GM12878 (cell line): ENCODE data around the gene ZNF543. TPM values are rescaled to one million over a fixed set of nuclear protein-coding genes. Genes with fewer than 3 reads are reported as not detected.

Experiments used
- ATAC-seq: fragments of 200-7000 bp; cut with Tn5 transposase; 3 replicates; pipeline ENCODE4 v1.9.1; 2020; ENCODE audit warnings: mild to moderate bottlenecking, moderate library complexity
- BruUV-seq: library from RNA; stranded (reverse); fragments of 400-500 nt; replicated peaks from 2 replicates; lab custom pipeline; 2021; lab: Mats Ljungman, UMichigan
- CTCF ChIA-PET: fragments of 300-600 bp; sonication (Branson Sonifier 250); formaldehyde crosslinking; extraction: SDS; loops from one replicate; lab custom pipeline; 2021; ENCODE audit warnings: inconsistent platforms; lab: Yijun Ruan, JAX
- POLR2A ChIA-PET: fragments of 350-600 bp; formaldehyde crosslinking; extraction: SDS; loops from one replicate; lab custom pipeline; 2021; ENCODE audit warnings: inconsistent platforms; lab: Charles Lee
- RAD21 ChIA-PET: fragments of 300-600 bp; sonication (Branson Sonifier 250); formaldehyde crosslinking; loops from one replicate; lab custom pipeline; 2023; ENCODE audit warnings: antibody characterized with exemption; ENCODE audit not compliant: unreplicated experiment; lab: Charles Lee
- SMC1A ChIA-PET: fragments of 300-600 bp; sonication (Branson Sonifier 250); formaldehyde crosslinking; loops from one replicate; lab custom pipeline; 2023; ENCODE audit not compliant: unreplicated experiment, uncharacterized antibody; lab: Charles Lee
- DNase-seq: peaks from one replicate; pipeline ENCODE4 v3.0.0-alpha.2; 2011; ENCODE audit warnings: low read depth, low spot score
- FAIRE-seq: peaks from 3 replicates; lab custom pipeline; 2011; peaks lifted over from hg19 to GRCh38; lab: Jason Lieb, UNC
- H2AFZ ChIP-seq: 2 replicates; pipeline ENCODE4 v1.6.0; 2011; ENCODE audit warnings: low read depth, low read length, control low read depth; ENCODE audit not compliant: control insufficient read depth
- H3K27ac ChIP-seq: 2 replicates; pipeline ENCODE4 v1.5.1; 2011; ENCODE audit warnings: control low read depth; ENCODE audit not compliant: control insufficient read depth, insufficient read depth
- H3K27me3 ChIP-seq, 2 experiments: replicated peaks in 1 of 2; 2 replicates each; pipeline versions ENCODE4 v1.6.0 to v1.6.1; 2011; ENCODE audit warnings: low read length in 1 of 2; ENCODE audit not compliant: control insufficient read depth in 2 of 2, insufficient read depth in 2 of 2
- H3K36me3 ChIP-seq, 2 experiments: 2 replicates each; pipeline ENCODE4 v1.5.1; 2011; ENCODE audit warnings: low read length in 1 of 2; ENCODE audit not compliant: control insufficient read depth in 2 of 2, insufficient read depth in 2 of 2
- H3K4me1 ChIP-seq: 2 replicates; pipeline ENCODE4 v1.6.1; 2011; ENCODE audit warnings: mild to moderate bottlenecking, low read length, moderate library complexity, mixed read lengths; ENCODE audit not compliant: control insufficient read depth, insufficient read depth
- H3K4me2 ChIP-seq: 2 replicates; pipeline ENCODE4 v1.6.0; 2011; ENCODE audit warnings: control low read depth; ENCODE audit not compliant: control insufficient read depth, insufficient read depth
- H3K4me3 ChIP-seq: fragments of 200-600 bp; sonication (generic); 2 replicates; pipeline ENCODE4 v1.5.1; 2016
- H3K79me2 ChIP-seq: 2 replicates; pipeline ENCODE4 v1.6.0; 2011; ENCODE audit warnings: low read length; ENCODE audit not compliant: control insufficient read depth, insufficient read depth
- H3K9ac ChIP-seq: 2 replicates; pipeline ENCODE4 v1.8.0; 2011; ENCODE audit warnings: low read length, control low read depth, mixed read lengths; ENCODE audit not compliant: control insufficient read depth, insufficient read depth
- H3K9me3 ChIP-seq: replicated peaks from 3 replicates; pipeline ENCODE4 v1.5.1; 2011; ENCODE audit warnings: mild to moderate bottlenecking, low read length; ENCODE audit not compliant: control insufficient read depth, insufficient read depth
- H4K20me1 ChIP-seq: 2 replicates; pipeline ENCODE4 v1.6.0; 2011; ENCODE audit not compliant: control insufficient read depth, insufficient read depth
- CREM ChIP-seq: IDR thresholded peaks from 2 replicates; pipeline ENCODE4 v1.6.1; 2014; ENCODE audit warnings: antibody characterized with exemption, low read depth
- E4F1 ChIP-seq: fragments of 450-650 bp; IDR thresholded peaks from 2 replicates; pipeline ENCODE4 v1.6.1; 2018; ENCODE audit warnings: borderline replicate concordance, mild to moderate bottlenecking; ENCODE audit not compliant: partially characterized antibody
- HCFC1 ChIP-seq: fragments of 150-350 bp; IDR thresholded peaks from 2 replicates; pipeline ENCODE4 v1.6.1; 2014; ENCODE audit warnings: low read length
- KAT2A ChIP-seq: conservative IDR thresholded peaks from 2 replicates; pipeline ENCODE4 v1.6.1; 2011; ENCODE audit warnings: low read depth, low read length; ENCODE audit not compliant: control insufficient read depth
- MEF2A ChIP-seq: IDR thresholded peaks from 2 replicates; pipeline ENCODE4 v1.6.1; 2011; ENCODE audit warnings: low read depth, mild to moderate bottlenecking, low read length, moderate library complexity; ENCODE audit not compliant: insufficient read depth
- MEF2B ChIP-seq: fragments of 450-650 bp; IDR thresholded peaks from 2 replicates; pipeline ENCODE4 v1.6.1; 2018; ENCODE audit warnings: mild to moderate bottlenecking, moderate library complexity; ENCODE audit not compliant: partially characterized antibody, poor library complexity, severe bottlenecking
- MYC ChIP-seq: IDR thresholded peaks from 2 replicates; pipeline ENCODE4 v1.6.1; 2011; ENCODE audit warnings: mild to moderate bottlenecking, low read length, moderate library complexity, inconsistent platforms; ENCODE audit not compliant: insufficient read depth, insufficient replicate concordance, insufficient read length, severe bottlenecking
- NBN ChIP-seq: fragments of 450-650 bp; IDR thresholded peaks from 2 replicates; pipeline ENCODE4 v1.6.1; 2016
- NR2C2 ChIP-seq: IDR thresholded peaks from 2 replicates; pipeline ENCODE4 v1.6.1; 2011; ENCODE audit warnings: borderline replicate concordance, low read depth; ENCODE audit not compliant: control insufficient read depth, insufficient read length
- PAX5 ChIP-seq: IDR thresholded peaks from 2 replicates; pipeline ENCODE4 v1.6.1; 2011; ENCODE audit warnings: low read depth, low read length, borderline replicate concordance
- POU2F2 ChIP-seq: IDR thresholded peaks from 3 replicates; pipeline ENCODE4 v1.6.1; 2011; ENCODE audit warnings: low read depth, mild to moderate bottlenecking, low read length, borderline replicate concordance
- RFX5 ChIP-seq: IDR thresholded peaks from 2 replicates; pipeline ENCODE4 v1.6.1; 2011; ENCODE audit warnings: low read depth, low read length, improper control_type of control experiment
- STAT1 ChIP-seq: fragments of 450-650 bp; conservative IDR thresholded peaks from 2 replicates; pipeline ENCODE4 v1.6.1; 2014; ENCODE audit warnings: antibody characterized with exemption, mild to moderate bottlenecking
- SUZ12 ChIP-seq: fragments of 200-600 bp; sonication (generic); IDR thresholded peaks from one replicate; pipeline ENCODE4 v1.6.1; 2018; ENCODE audit warnings: antibody characterized with exemption, mild to moderate bottlenecking; ENCODE audit not compliant: unreplicated experiment
- YY1 ChIP-seq: IDR thresholded peaks from 2 replicates; pipeline ENCODE4 v1.6.1; 2011; ENCODE audit warnings: low read depth, mild to moderate bottlenecking, low read length
- ZNF207 ChIP-seq: fragments of 450-650 bp; IDR thresholded peaks from 2 replicates; pipeline ENCODE4 v1.6.1; 2014; ENCODE audit warnings: antibody characterized with exemption, mild to moderate bottlenecking, borderline replicate concordance
- WGBS: methylation state at CpG from one replicate; pipeline ENCODE4 v1.1.6; 2016; ENCODE audit warnings: low lambda C conversion rate; ENCODE audit not compliant: insufficient replicate concordance, insufficient coverage; ENCODE audit errors: missing lambda C conversion rate; 5-methylcytosine and 5-hydroxymethylcytosine counted together
- in situ Hi-C: fragments of 300-500 bp; cut with MboI; formaldehyde crosslinking; loops from 9 replicates; pipeline ENCODE4 v1.14.3; 2018; ENCODE audit warnings: mixed read lengths
- intact Hi-C: fragments of 100-400 bp; cut with micrococcal nuclease; formaldehyde crosslinking; loops from one replicate; pipeline ENCODE4 v1.14.2; 2022; ENCODE audit not compliant: unreplicated experiment
- polyA plus RNA-seq, 11 experiments: library from polyadenylated mRNA; depleted of rRNA in 4 of 11; unstranded in 6 of 11; stranded (reverse) in 5 of 11; fragments of >200 nt; fragmentation: Nextera tagmentation in 4 of 11; fragmentation: Illumina TruSeq in 1 of 11; extraction: Ambion mirVana in 4 of 11; extraction: Trizol in 1 of 11; gene quantifications; 1 replicate in 1 of 11; 2 replicates in 10 of 11; pipeline versions ENCODE4 v1.2.1 to v1.2.3, GENCODE V29; 2011 to 2016; ENCODE audit warnings: inconsistent platforms in 2 of 11, missing spikeins in 2 of 11, low read depth in 1 of 11
- total RNA-seq, 4 experiments: library from RNA; depleted of rRNA in 3 of 4; stranded (reverse); fragments of >200 nt in 3 of 4; fragmentation: Illumina TruSeq in 1 of 4; extraction: Trizol in 1 of 4; gene quantifications; 2 replicates each; pipeline versions ENCODE4 v1.2.1 to v1.2.3, GENCODE V29; 2013 to 2021
- TF ChIP-seq, protein P1 (sequence below): IDR thresholded peaks from 2 replicates; pipeline ENCODE4 v1.6.1; 2012; ENCODE audit warnings: mild to moderate bottlenecking, low read depth, low read length

ZNF543 gene
- total and polyA plus RNA-seq, 10 of the 15 experiments (the other 5 are each of a cell fraction or from before 2014, with no cell fraction given) = 0.53 to 9.0 (median 3.5) TPM

DNA sequence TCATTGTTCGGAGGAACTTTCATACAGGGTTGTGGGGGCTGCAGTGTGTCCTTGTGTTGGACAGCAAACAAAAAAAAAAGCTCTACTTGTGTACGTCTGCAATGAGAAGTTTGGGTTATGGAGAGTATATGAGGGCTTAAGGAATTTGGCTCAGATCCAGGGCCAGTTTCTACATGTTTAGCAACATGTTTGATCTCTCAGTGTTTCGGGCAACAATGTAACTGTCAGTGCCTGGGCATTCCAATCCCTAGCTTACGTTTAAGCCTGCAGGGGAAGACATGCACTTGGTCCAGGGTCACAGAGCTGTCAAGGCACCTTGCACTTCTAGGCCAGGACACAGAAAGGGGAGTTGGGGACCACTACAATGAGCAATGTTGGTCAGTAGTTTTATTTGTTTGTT is 13.9 kb downstream of the ZNF543 start (continued):
- TF ChIP-seq STAT1 (no peak), MEF2B (no peak), ZNF207 (no peak), NBN (no peak), KAT2A (no peak), PAX5 (no peak), NR2C2 (no peak), E4F1 (no peak)

DNA sequence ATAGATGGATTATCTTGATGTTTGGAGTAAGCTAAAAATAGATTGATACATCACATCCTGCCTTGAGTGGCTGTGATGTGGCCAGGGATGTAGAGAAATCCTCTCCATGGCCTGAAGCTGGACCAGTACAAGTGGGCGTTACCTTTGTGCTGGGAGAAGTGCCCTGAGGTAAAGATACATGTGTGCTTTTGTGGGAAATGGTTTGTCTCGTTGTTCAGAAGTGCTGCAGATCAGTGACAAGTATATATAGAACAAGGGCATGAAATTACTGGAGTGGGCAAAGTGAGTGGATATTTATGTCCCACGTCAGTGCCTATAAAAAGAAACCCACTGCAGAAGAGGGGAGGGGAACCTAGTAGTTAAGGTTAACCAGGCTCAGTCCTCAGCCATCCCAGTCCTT is 18.6 kb downstream of the ZNF543 start:
- no peak overlapping the region for H3K4me3 ChIP-seq
- WGBS = 41% methylated on average over 3 of the region's 3 CpGs
- no peaks in the 10 kb centered on the region for H3K79me2 ChIP-seq
- H3K4me2 ChIP-seq = no peak overlapping the region
- ChIA-PET RAD21 (no interaction called here), CTCF (no interaction called here), SMC1A (no interaction called here), POLR2A (no interaction called here)
- in situ Hi-C loops = no loop called here
- no peaks in the 10 kb centered on the region for H4K20me1 ChIP-seq
- no TSS peak for BruUV-seq
- ATAC-seq (no peak), FAIRE-seq (no peak), DNase-seq (no peak)
- no peak overlapping the region for H2AFZ ChIP-seq
- intact Hi-C loops = no loop called here
- no peak overlapping the region for H3K27ac ChIP-seq
- H3K9ac ChIP-seq = no peak overlapping the region
- no peaks in the 10 kb centered on the region for H3K9me3 ChIP-seq
- H3K27me3 ChIP-seq = no peaks in the 10 kb centered on the region
- H3K4me1 ChIP-seq = no peaks in the 10 kb centered on the region
- H3K36me3 ChIP-seq = no peaks in the 10 kb centered on the region
- TF ChIP-seq, protein P1, sequence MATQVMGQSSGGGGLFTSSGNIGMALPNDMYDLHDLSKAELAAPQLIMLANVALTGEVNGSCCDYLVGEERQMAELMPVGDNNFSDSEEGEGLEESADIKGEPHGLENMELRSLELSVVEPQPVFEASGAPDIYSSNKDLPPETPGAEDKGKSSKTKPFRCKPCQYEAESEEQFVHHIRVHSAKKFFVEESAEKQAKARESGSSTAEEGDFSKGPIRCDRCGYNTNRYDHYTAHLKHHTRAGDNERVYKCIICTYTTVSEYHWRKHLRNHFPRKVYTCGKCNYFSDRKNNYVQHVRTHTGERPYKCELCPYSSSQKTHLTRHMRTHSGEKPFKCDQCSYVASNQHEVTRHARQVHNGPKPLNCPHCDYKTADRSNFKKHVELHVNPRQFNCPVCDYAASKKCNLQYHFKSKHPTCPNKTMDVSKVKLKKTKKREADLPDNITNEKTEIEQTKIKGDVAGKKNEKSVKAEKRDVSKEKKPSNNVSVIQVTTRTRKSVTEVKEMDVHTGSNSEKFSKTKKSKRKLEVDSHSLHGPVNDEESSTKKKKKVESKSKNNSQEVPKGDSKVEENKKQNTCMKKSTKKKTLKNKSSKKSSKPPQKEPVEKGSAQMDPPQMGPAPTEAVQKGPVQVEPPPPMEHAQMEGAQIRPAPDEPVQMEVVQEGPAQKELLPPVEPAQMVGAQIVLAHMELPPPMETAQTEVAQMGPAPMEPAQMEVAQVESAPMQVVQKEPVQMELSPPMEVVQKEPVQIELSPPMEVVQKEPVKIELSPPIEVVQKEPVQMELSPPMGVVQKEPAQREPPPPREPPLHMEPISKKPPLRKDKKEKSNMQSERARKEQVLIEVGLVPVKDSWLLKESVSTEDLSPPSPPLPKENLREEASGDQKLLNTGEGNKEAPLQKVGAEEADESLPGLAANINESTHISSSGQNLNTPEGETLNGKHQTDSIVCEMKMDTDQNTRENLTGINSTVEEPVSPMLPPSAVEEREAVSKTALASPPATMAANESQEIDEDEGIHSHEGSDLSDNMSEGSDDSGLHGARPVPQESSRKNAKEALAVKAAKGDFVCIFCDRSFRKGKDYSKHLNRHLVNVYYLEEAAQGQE = no peak
- TF ChIP-seq HCFC1 = no peak
- TF ChIP-seq MYC = no peak
- TF ChIP-seq RFX5 = no peak
- no peak for TF ChIP-seq YY1
- TF ChIP-seq POU2F2 = no peak
- TF ChIP-seq MEF2A = no peak
- no peak for TF ChIP-seq CREM
- no peak for TF ChIP-seq SUZ12
